Type B pancreatic cell (in vitro differentiated cells): ENCODE measurements around the gene EIF2B1. TPM values are rescaled to one million over a fixed set of nuclear protein-coding genes. Genes with fewer than 3 reads are reported as not detected.
A peak's percentile ranks its signal among the peaks of the same experiment; 100 is the strongest.

Experiments used
- DNase-seq: peaks from one replicate; pipeline ENCODE4 v3.0.0; 2021; ENCODE audit warnings: mixed read lengths; ENCODE audit not compliant: unreplicated experiment; ENCODE audit errors: extremely low spot score
- H3K27ac Mint-ChIP-seq: 2 replicates; pipeline ENCODE4 v1.8.0; 2021; ENCODE audit warnings: mild to moderate bottlenecking, mixed read lengths
- H3K27me3 Mint-ChIP-seq: 2 replicates; pipeline ENCODE4 v1.8.0; 2021; ENCODE audit warnings: mixed read lengths
- H3K36me3 Mint-ChIP-seq: 2 replicates; pipeline ENCODE4 v1.8.0; 2021; ENCODE audit warnings: mixed read lengths
- H3K4me1 Mint-ChIP-seq: one replicate; pipeline ENCODE4 v1.8.0; 2021; ENCODE audit warnings: mixed read lengths; ENCODE audit not compliant: unreplicated experiment
- H3K4me3 Mint-ChIP-seq: 2 replicates; pipeline ENCODE4 v1.8.0; 2021; ENCODE audit warnings: mild to moderate bottlenecking, mixed read lengths
- H3K9me3 Mint-ChIP-seq: 2 replicates; pipeline ENCODE4 v1.8.0; 2021; ENCODE audit warnings: mixed read lengths
- CTCF ChIP-seq: fragments of 200-600 bp; sonication (generic); conservative IDR thresholded peaks from 2 replicates; pipeline ENCODE4 v1.5.0; 2021; ENCODE audit warnings: antibody characterized with exemption, mild to moderate bottlenecking
- long read RNA-seq: library from polyadenylated mRNA; unstranded; transcript quantifications from one replicate; pipeline ENCODE4 v2.0.0, GENCODE V29; 2020
- total RNA-seq: library from RNA; stranded (reverse); gene quantifications from 2 replicates; pipeline ENCODE4 v1.2.1, GENCODE V29; 2021; ENCODE audit warnings: low replicate concordance

EIF2B1 gene
- total RNA-seq = 49.9 and 56.5 TPM in 2 replicates
- long read RNA-seq, transcript EIF2B1-201 (9 exons, 2,477 nt) = major isoform, 292 of 333 reads
- long read RNA-seq, partial matches to known transcripts = 9 of 333 reads
- long read RNA-seq, other reads (novel, unspliced or antisense) = 31 of 333 reads

- DNase-seq = peak; percentile 96
- H3K27ac Mint-ChIP-seq = peak within 1 kb of the TSS; percentile 95
- peak within 1 kb of the TSS; percentile 98 for H3K4me3 Mint-ChIP-seq
- peaks cover 11% of the 10 kb centered on the region for H3K4me1 Mint-ChIP-seq
- no peaks in the 10 kb centered on the region for H3K9me3 Mint-ChIP-seq
- H3K36me3 Mint-ChIP-seq = peaks cover 6% of the 10 kb centered on the region
- peak; percentile 0 for TF ChIP-seq CTCF
- no peaks in the 10 kb centered on the region for H3K27me3 Mint-ChIP-seq
Measured at GRCh38 chr12:123633379-123634141, at the start of gene EIF2B1, which contains the start of gene GTF2H3. Gene EIF2B1, minus strand, starts transcription at chr12:123633686. Its CDS starts 129 bp downstream, at chr12:123633557. Gene GTF2H3, plus strand, starts transcription at chr12:123633829. Its CDS starts 31 bp downstream, at chr12:123633860.

- Mint-ChIP-seq H3K27ac (no peak overlapping the region), H3K36me3 (peaks cover 12% of the 10 kb centered on the region), H3K4me1 (no peaks in the 10 kb centered on the region), H3K9me3 (no peaks in the 10 kb centered on the region), H3K4me3 (no peak overlapping the region), H3K27me3 (no peaks in the 10 kb centered on the region)
- DNase-seq = no peak
- TF ChIP-seq CTCF = no peak
Measured at GRCh38 chr12:123681605-123682004, 48.1 kb upstream of the EIF2B1 start.

GRCh38 chr12:123678981-123679380 lies 45.5 kb upstream of the EIF2B1 start:
- no peak for DNase-seq
- Mint-ChIP-seq H3K27ac (no peak overlapping the region), H3K9me3 (no peaks in the 10 kb centered on the region), H3K4me1 (no peaks in the 10 kb centered on the region), H3K36me3 (peaks cover 18% of the 10 kb centered on the region), H3K4me3 (no peak overlapping the region), H3K27me3 (no peaks in the 10 kb centered on the region)
- no peak for TF ChIP-seq CTCF

DNA sequence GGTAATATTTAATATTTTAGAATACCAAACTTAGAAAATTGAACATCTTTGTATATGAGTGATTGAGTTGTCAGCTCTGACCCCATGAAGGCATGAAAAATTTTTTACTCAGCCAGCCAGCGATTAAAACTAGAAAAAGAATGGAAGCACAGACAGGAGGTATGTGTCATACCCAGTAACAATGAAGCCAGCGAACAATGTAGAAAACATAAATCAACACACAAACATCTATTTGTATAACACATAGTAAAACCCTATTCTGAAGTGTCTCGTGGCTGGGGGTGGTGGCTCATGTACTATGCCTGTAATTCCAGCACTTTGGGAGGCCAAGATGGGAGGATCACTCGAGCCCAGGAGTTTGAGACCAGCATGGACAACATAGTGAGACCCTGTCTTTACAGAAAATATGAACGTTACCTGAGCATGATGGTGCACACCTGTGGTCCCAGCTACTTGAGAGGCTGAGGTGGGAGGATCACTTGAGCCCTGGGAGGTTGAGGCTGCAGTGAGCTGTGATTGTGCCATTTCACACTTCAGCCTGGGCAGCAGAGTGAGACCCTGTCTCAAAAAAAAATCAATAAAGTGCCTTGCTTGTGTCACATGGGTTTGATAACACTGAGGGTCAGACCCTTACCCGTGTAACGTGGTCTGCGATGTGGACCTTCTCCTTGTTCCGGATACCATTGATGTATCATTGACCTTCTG lies 43.3 kb upstream of the EIF2B1 start:
- no peak for DNase-seq
- Mint-ChIP-seq H3K4me3 (no peak overlapping the region), H3K9me3 (no peaks in the 10 kb centered on the region), H3K27ac (no peak overlapping the region), H3K27me3 (no peaks in the 10 kb centered on the region), H3K4me1 (peaks cover 11% of the 10 kb centered on the region), H3K36me3 (peaks cover 21% of the 10 kb centered on the region)
- TF ChIP-seq CTCF = no peak

- DNase-seq = no peak
- no peaks in the 10 kb centered on the region for H3K9me3 Mint-ChIP-seq
- H3K27ac Mint-ChIP-seq = no peak overlapping the region
- H3K36me3 Mint-ChIP-seq = peaks cover 17% of the 10 kb centered on the region
- no peaks in the 10 kb centered on the region for H3K27me3 Mint-ChIP-seq
- peaks cover 17% of the 10 kb centered on the region for H3K4me1 Mint-ChIP-seq
- TF ChIP-seq CTCF = no peak
- no peak overlapping the region for H3K4me3 Mint-ChIP-seq
Measured at GRCh38 chr12:123675436-123675835, 42.0 kb upstream of the EIF2B1 start.
